Endothelial cell of umbilical vein (primary cell): ENCODE data around the gene HBZ. TPM values are rescaled to one million over a fixed set of nuclear protein-coding genes. Genes with fewer than 3 reads are reported as not detected.

Experiments used
- BruUV-seq: library from RNA; stranded (reverse); fragments of 400-500 nt; replicated peaks from 2 replicates; lab custom pipeline; 2021; lab: Mats Ljungman, UMichigan
- CTCF ChIA-PET: fragments of 300-600, 350-600 bp; sonication (Branson Sonifier 250); formaldehyde crosslinking; loops from one replicate; lab custom pipeline; 2021; ENCODE audit warnings: antibody characterized with exemption, inconsistent platforms; lab: Charles Lee
- POLR2A ChIA-PET: fragments of 300-600, 350-600 bp; sonication (Branson Sonifier 250); formaldehyde crosslinking; loops from one replicate; lab custom pipeline; 2021; ENCODE audit warnings: antibody characterized with exemption, inconsistent platforms; lab: Charles Lee
- DNase-seq: peaks from one replicate; pipeline ENCODE4 v3.0.0-alpha.2; 2011; ENCODE audit warnings: low read depth, low spot score
- FAIRE-seq: peaks from 2 replicates; lab custom pipeline; 2011; peaks lifted over from hg19 to GRCh38; lab: Jason Lieb, UNC
- H2AFZ ChIP-seq: 2 replicates; pipeline ENCODE4 v1.6.0; 2012; ENCODE audit warnings: low read depth, low read length, control low read depth, inconsistent platforms
- H3K27ac ChIP-seq: 2 replicates; pipeline ENCODE4 v1.5.1; 2011; ENCODE audit warnings: low read depth, mild to moderate bottlenecking, control low read depth, low read length, moderate library complexity; ENCODE audit not compliant: insufficient read depth
- H3K27me3 ChIP-seq, 2 experiments: 2 replicates each; pipeline versions ENCODE4 v1.6.0 to v1.6.1; 2011; ENCODE audit warnings: low read length in 2 of 2, mixed read lengths in 1 of 2; ENCODE audit not compliant: control insufficient read depth in 2 of 2, insufficient read depth in 2 of 2
- H3K36me3 ChIP-seq, 2 experiments: 2 replicates in 1 of 2; 3 replicates in 1 of 2; pipeline ENCODE4 v1.5.1; 2011; ENCODE audit warnings: low read length in 2 of 2, mild to moderate bottlenecking in 1 of 2, moderate library complexity in 1 of 2; ENCODE audit not compliant: control insufficient read depth in 2 of 2, insufficient read depth in 2 of 2; ENCODE audit errors: extremely low read depth in 1 of 2
- H3K4me1 ChIP-seq: 3 replicates; pipeline ENCODE4 v1.5.1; 2011; ENCODE audit warnings: mild to moderate bottlenecking, low read length; ENCODE audit not compliant: control insufficient read depth, insufficient read depth; ENCODE audit errors: extremely low read depth
- H3K4me2 ChIP-seq: 2 replicates; pipeline ENCODE4 v1.6.1; 2011; ENCODE audit warnings: low read length, control low read depth, mixed read lengths; ENCODE audit not compliant: insufficient read depth
- H3K4me3 ChIP-seq, 3 experiments: fragments of 200-600 bp in 1 of 3; sonication (generic), shearing (Covaris generic) in 1 of 3; replicated peaks in 1 of 3; 2 replicates each; pipeline ENCODE4 v1.5.1; 2011 to 2016; ENCODE audit warnings: control low read depth in 3 of 3, low read length in 3 of 3, mild to moderate bottlenecking in 2 of 3, inconsistent platforms in 1 of 3, low read depth in 1 of 3, moderate library complexity in 1 of 3; ENCODE audit not compliant: insufficient read depth in 1 of 3
- H3K79me2 ChIP-seq: 2 replicates; pipeline ENCODE4 v1.6.0; 2012; ENCODE audit warnings: low read length, inconsistent platforms; ENCODE audit not compliant: control insufficient read depth, insufficient read depth
- H3K9ac ChIP-seq: replicated peaks from 2 replicates; pipeline ENCODE3; 2011; ENCODE audit warnings: low read length, control low read depth; ENCODE audit not compliant: insufficient read depth; ENCODE audit errors: extremely low read depth
- H3K9me1 ChIP-seq: replicated peaks from 3 replicates; pipeline ENCODE4 v1.6.0; 2011; ENCODE audit warnings: mild to moderate bottlenecking, low read length; ENCODE audit not compliant: control insufficient read depth, insufficient read depth; ENCODE audit errors: extremely low read depth
- H3K9me3 ChIP-seq: replicated peaks from 2 replicates; pipeline ENCODE4 v1.5.1; 2012; ENCODE audit warnings: low read length, inconsistent platforms; ENCODE audit not compliant: control insufficient read depth, insufficient read depth
- H4K20me1 ChIP-seq: replicated peaks from 2 replicates; pipeline ENCODE3; 2011; ENCODE audit warnings: mild to moderate bottlenecking, low read length; ENCODE audit not compliant: control insufficient read depth, insufficient read depth; ENCODE audit errors: extremely low read depth
- EZH2 ChIP-seq: IDR thresholded peaks from 2 replicates; pipeline ENCODE4 v1.6.1; 2012; ENCODE audit warnings: borderline replicate concordance, low read depth, mild to moderate bottlenecking, moderate library complexity, low read length, inconsistent platforms; ENCODE audit not compliant: severe bottlenecking
- FOS ChIP-seq: IDR thresholded peaks from 2 replicates; pipeline ENCODE4 v1.6.1; 2011; ENCODE audit warnings: mild to moderate bottlenecking, low read length, moderate library complexity, borderline replicate concordance; ENCODE audit not compliant: insufficient read depth
- GATA2 ChIP-seq: IDR thresholded peaks from 2 replicates; pipeline ENCODE4 v1.7.0; 2011; ENCODE audit warnings: low read depth, mild to moderate bottlenecking, moderate library complexity, mixed read lengths, low read length; ENCODE audit not compliant: insufficient read length, insufficient read depth
- JUN ChIP-seq: IDR thresholded peaks from 2 replicates; pipeline ENCODE4 v1.6.1; 2011; ENCODE audit warnings: borderline replicate concordance, low read depth; ENCODE audit not compliant: insufficient read length, insufficient read depth
- MYC ChIP-seq: IDR thresholded peaks from one replicate; pipeline ENCODE4 v1.6.1; 2011; ENCODE audit warnings: mild to moderate bottlenecking, low read depth, low read length
- POLR2A ChIP-seq: IDR thresholded peaks from 2 replicates; pipeline ENCODE4 v1.6.1; 2012; ENCODE audit warnings: low read depth, mild to moderate bottlenecking, control low read depth, low read length
- POLR2AphosphoS5 ChIP-seq: IDR thresholded peaks from 2 replicates; pipeline ENCODE4 v1.6.1; 2012; ENCODE audit warnings: low read depth, mild to moderate bottlenecking, control low read depth, low read length, moderate library complexity; ENCODE audit not compliant: insufficient read depth
- dilution Hi-C: fragments of 300-500 bp; cut with MboI; formaldehyde crosslinking; loops from one replicate; pipeline ENCODE4 v1.15.0; 2019; ENCODE audit warnings: low sequenced_read_pairs; ENCODE audit not compliant: extremely low pct_ligation_motif_present
- intact Hi-C: fragments of 100-400 bp; cut with micrococcal nuclease; formaldehyde crosslinking; loops from one replicate; pipeline ENCODE4 v1.10.0; 2022
- polyA plus RNA-seq, 4 experiments: library from polyadenylated mRNA; depleted of rRNA in 3 of 4; stranded (reverse) in 3 of 4; unstranded in 1 of 4; fragments of >200 nt; gene quantifications; 2 replicates each; pipeline versions ENCODE4 v1.2.1 to v1.2.3, GENCODE V29; 2011 to 2012; ENCODE audit warnings: missing spikeins in 1 of 4
- total RNA-seq: library from RNA; stranded (reverse); gene quantifications from 2 replicates; pipeline ENCODE4 v1.2.3, GENCODE V29; 2021
- TF ChIP-seq, protein P1 (sequence below): IDR thresholded peaks from 2 replicates; pipeline ENCODE4 v1.6.1; 2011; ENCODE audit not compliant: insufficient read depth, insufficient read length
- TF ChIP-seq, protein P2 (sequence below), 2 donors: IDR thresholded peaks; 1 replicate in 1 of 2; 2 replicates in 1 of 2; pipeline ENCODE4 v1.5.1; 2011; ENCODE audit warnings: low read length in 2 of 2, mild to moderate bottlenecking in 2 of 2, moderate library complexity in 2 of 2, control low read depth in 1 of 2, inconsistent platforms in 1 of 2, low read depth in 1 of 2; ENCODE audit not compliant: insufficient read depth in 1 of 2; ENCODE audit errors: extremely low read depth in 1 of 2

HBZ gene
- total and polyA plus RNA-seq, 2 donors (not counting 3 experiments of a cell fraction or from before 2014, with no cell fraction given): not detected

DNA sequence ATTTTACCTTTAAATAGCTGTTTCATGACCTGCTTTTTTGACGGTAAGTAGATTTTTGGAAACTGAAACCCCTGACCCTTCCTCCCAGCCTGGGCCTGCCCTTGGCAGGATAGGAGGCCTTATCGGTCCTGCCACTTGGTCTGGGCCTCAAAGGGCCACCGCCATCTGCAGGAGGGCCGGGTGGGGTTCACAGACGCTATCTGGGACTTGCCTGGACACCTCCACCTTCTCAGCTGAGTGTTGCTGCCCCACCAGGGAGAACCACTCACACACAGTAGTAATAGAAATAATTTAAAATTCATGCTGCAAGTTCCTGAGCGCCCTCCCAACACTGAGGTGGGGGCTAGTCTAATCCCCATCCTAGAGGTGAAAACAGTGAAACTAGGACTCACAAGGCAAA, 9.4 kb upstream of the HBZ start:
- POLR2A ChIA-PET: no interaction called here
- Histone ChIP-seq H3K79me2 (peaks cover under 1% of the 10 kb centered on the region), H3K27ac (no peak overlapping the region), H3K4me3 (no peak overlapping the region), H4K20me1 (no peaks in the 10 kb centered on the region), H3K27me3 (no peaks in the 10 kb centered on the region), H3K4me2 (no peak overlapping the region), H3K9me1 (no peaks in the 10 kb centered on the region), H3K4me1 (no peaks in the 10 kb centered on the region), H3K9ac (no peak overlapping the region), H3K9me3 (no peaks in the 10 kb centered on the region), H2AFZ (no peak overlapping the region), H3K36me3 (no peaks in the 10 kb centered on the region)
- TF ChIP-seq MYC (no peak), FOS (no peak), JUN (no peak), POLR2A (no peak), POLR2AphosphoS5 (no peak), GATA2 (no peak)
- TF ChIP-seq, protein P1, sequence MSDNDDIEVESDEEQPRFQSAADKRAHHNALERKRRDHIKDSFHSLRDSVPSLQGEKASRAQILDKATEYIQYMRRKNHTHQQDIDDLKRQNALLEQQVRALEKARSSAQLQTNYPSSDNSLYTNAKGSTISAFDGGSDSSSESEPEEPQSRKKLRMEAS: no peak
- BruUV-seq: no TSS peak
- dilution Hi-C loops: no loop called here
- DNase-seq: no peak
- CTCF ChIA-PET: interaction anchor here (1.4 kb wide), 1 partner anchor 25 kb away, joined by 4 read pairs; no protein-coding TSS in a partner anchor
- FAIRE-seq: no peak
- intact Hi-C loops: no loop called here

DNA sequence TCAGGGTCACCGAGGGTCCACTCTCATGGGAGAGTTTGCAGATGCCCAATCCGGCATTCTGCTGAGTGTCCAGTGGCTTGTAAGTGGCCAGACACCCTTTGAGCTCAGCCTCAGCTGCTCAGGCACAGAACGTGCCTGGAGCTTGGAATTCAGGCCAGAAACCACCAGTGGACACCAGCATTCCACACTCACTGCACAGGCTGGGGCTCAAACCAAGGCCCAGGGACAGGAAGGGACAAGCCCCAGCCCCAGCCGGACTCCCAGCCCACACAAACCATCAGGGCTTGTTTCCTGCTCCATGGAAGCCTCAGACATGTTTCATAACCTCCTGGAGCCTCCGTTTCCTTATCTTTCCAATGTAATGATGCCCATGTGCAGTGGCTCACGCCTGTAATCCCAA, 9.0 kb upstream of the HBZ start:
- Histone ChIP-seq H3K4me1 (no peaks in the 10 kb centered on the region), H3K36me3 (no peaks in the 10 kb centered on the region), H3K4me3 (no peak overlapping the region), H3K27me3 (no peaks in the 10 kb centered on the region), H3K79me2 (no peaks in the 10 kb centered on the region), H3K9me1 (no peaks in the 10 kb centered on the region), H3K9me3 (no peaks in the 10 kb centered on the region), H3K27ac (no peak overlapping the region), H2AFZ (no peak overlapping the region), H3K4me2 (no peak overlapping the region), H3K9ac (no peak overlapping the region), H4K20me1 (no peaks in the 10 kb centered on the region)
- dilution Hi-C loops (no loop called here), intact Hi-C loops (no loop called here)
- TF ChIP-seq, protein P2, sequence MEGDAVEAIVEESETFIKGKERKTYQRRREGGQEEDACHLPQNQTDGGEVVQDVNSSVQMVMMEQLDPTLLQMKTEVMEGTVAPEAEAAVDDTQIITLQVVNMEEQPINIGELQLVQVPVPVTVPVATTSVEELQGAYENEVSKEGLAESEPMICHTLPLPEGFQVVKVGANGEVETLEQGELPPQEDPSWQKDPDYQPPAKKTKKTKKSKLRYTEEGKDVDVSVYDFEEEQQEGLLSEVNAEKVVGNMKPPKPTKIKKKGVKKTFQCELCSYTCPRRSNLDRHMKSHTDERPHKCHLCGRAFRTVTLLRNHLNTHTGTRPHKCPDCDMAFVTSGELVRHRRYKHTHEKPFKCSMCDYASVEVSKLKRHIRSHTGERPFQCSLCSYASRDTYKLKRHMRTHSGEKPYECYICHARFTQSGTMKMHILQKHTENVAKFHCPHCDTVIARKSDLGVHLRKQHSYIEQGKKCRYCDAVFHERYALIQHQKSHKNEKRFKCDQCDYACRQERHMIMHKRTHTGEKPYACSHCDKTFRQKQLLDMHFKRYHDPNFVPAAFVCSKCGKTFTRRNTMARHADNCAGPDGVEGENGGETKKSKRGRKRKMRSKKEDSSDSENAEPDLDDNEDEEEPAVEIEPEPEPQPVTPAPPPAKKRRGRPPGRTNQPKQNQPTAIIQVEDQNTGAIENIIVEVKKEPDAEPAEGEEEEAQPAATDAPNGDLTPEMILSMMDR (IDR thresholded peaks at IDR 0.05; ENCODE audit: extremely low read depth in 1 of 2, insufficient read depth in 1 of 2, low read depth in 1 of 2, low read length in 2 of 2): no peak
- TF ChIP-seq, protein P1: no peak
- TF ChIP-seq MYC (no peak), GATA2 (no peak), POLR2AphosphoS5 (no peak), EZH2 (no peak), POLR2A (no peak), JUN (no peak), FOS (no peak)
- FAIRE-seq (no peak), DNase-seq (no peak)
- POLR2A ChIA-PET: no interaction called here
- CTCF ChIA-PET: interaction anchor here (1.4 kb wide), 1 partner anchor 24 kb away, joined by 4 read pairs; no protein-coding TSS in a partner anchor
- BruUV-seq: no TSS peak
